ENCODE measurements around the gene ETS1. TPM values are rescaled to one million over a fixed set of nuclear protein-coding genes. Genes with fewer than 3 reads are reported as not detected.

Gene ETS1
- total and polyA plus RNA-seq, 11 donors, result 18.4 to 101 (median 45.3) TPM

GRCh38 chr11:128515826-128516778 is 71.3 kb downstream of the ETS1 start:
- ATAC-seq (no peak), DNase-seq (no peak)
- peaks cover 0 to 24% (median 15%) of the 10 kb centered on the region in 9 donors for H3K36me3 ChIP-seq
- WGBS, 4 donors, result 24 to 36% (median 29%) methylated on average over 10 of the region's 10 CpGs
- TF ChIP-seq CTCF (IDR thresholded peaks at IDR 0.05) (no peak), POLR2A (IDR thresholded peaks at IDR 0.05) (no peak)
- H3K27me3 ChIP-seq, result no peaks in the 10 kb centered on the region
- no peaks in the 10 kb centered on the region for H3K9me3 ChIP-seq
- H3K4me3 ChIP-seq, result peak overlapping the region in 10 of 12 donors; percentile 16 to 93 (median 83)
- intact Hi-C loops (cut with DNase I), result loop anchor here in 3 of 10 donors (5.0 to 10.0 kb wide), 2 partner anchors 34 to 51 kb away; no protein-coding TSS in a partner anchor
- peak overlapping the region in 9 of 12 donors; percentile 25 to 98 (median 96) for H3K27ac ChIP-seq
- peaks cover 13 to 91% (median 74%) of the 10 kb centered on the region in 12 donors for H3K4me1 ChIP-seq

GRCh38 chr11:128515086-128515485 is 72.3 kb downstream of the ETS1 start:
- WGBS, 4 donors, result 35 to 47% (median 46%) methylated on average over 6 of the region's 6 CpGs
- TF ChIP-seq CTCF (IDR thresholded peaks at IDR 0.05), result no peak
- no peak for TF ChIP-seq POLR2A (IDR thresholded peaks at IDR 0.05)
- Histone ChIP-seq H3K4me3 (peak overlapping the region in 9 of 12 donors; percentile 1 to 93 (median 82)), H3K4me1 (peaks cover 19 to 98% (median 84%) of the 10 kb centered on the region in 12 donors), H3K9me3 (no peaks in the 10 kb centered on the region), H3K27me3 (no peaks in the 10 kb centered on the region), H3K36me3 (peaks cover 0 to 24% (median 15%) of the 10 kb centered on the region in 9 donors), H3K27ac (peak overlapping the region in 7 of 12 donors; percentile 1 to 98 (median 17))
- ATAC-seq (no peak), DNase-seq (no peak)
- intact Hi-C loops (cut with DNase I), result loop anchor here in 3 of 10 donors (5.0 to 10.0 kb wide), 2 partner anchors 33 to 50 kb away; no protein-coding TSS in a partner anchor

GRCh38 chr11:128513915-128514681 is 73.3 kb downstream of the ETS1 start:
- no peak for DNase-seq
- WGBS, 4 donors, result 58 to 67% (median 60%) methylated on average over 6 of the region's 6 CpGs
- intact Hi-C loops (cut with DNase I), result loop anchor here in 2 of 10 donors (5.0 to 10.0 kb wide), 2 partner anchors 38 to 49 kb away; no protein-coding TSS in a partner anchor
- Histone ChIP-seq H3K27ac (peak overlapping the region in 3 of 12 donors; percentile 17 to 96 (median 27)), H3K9me3 (no peaks in the 10 kb centered on the region), H3K27me3 (no peaks in the 10 kb centered on the region), H3K4me3 (peak overlapping the region in 4 of 12 donors; percentile 18 to 84 (median 80)), H3K36me3 (peaks cover 0 to 24% (median 15%) of the 10 kb centered on the region in 9 donors), H3K4me1 (peaks cover 16 to 99% (median 93%) of the 10 kb centered on the region in 12 donors)
- TF ChIP-seq CTCF (IDR thresholded peaks at IDR 0.05) (no peak), POLR2A (IDR thresholded peaks at IDR 0.05) (no peak)
- no peak for ATAC-seq

All from heart left ventricle (tissue), 16 donors.